Panc1 (cell line): ENCODE results near the gene TRIM37. TPM values are rescaled to one million over a fixed set of nuclear protein-coding genes. Genes with fewer than 3 reads are reported as not detected.

Source experiments
- ATAC-seq: fragments of 200-7000 bp; cut with Tn5 transposase; 2 replicates; pipeline ENCODE4 v1.9.1; 2020; ENCODE audit warnings: mild to moderate bottlenecking, moderate library complexity
- Bru-seq: library from RNA; stranded (reverse); fragments of 400-500 nt; gene quantifications from one replicate; lab custom pipeline; 2021; lab: Mats Ljungman, UMichigan
- BruChase-seq, 2 experiments: library from RNA; stranded (reverse); fragments of 400-500 nt; gene quantifications; one replicate each; lab custom pipeline; 2021; lab: Mats Ljungman, UMichigan
- BruUV-seq: library from RNA; stranded (reverse); fragments of 400-500 nt; replicated peaks from 2 replicates; lab custom pipeline; 2021; lab: Mats Ljungman, UMichigan
- CTCF ChIA-PET: fragments of 300-600 bp; sonication (Branson Sonifier 250); formaldehyde crosslinking; loops from one replicate; lab custom pipeline; 2022; ENCODE audit warnings: antibody characterized with exemption; lab: Charles Lee
- POLR2A ChIA-PET: fragments of 300-600 bp; sonication (Branson Sonifier 250); formaldehyde crosslinking; loops from one replicate; lab custom pipeline; 2022; ENCODE audit warnings: antibody characterized with exemption; lab: Charles Lee
- DNase-seq: peaks from one replicate; pipeline ENCODE4 v3.0.0-alpha.2; 2010; ENCODE audit warnings: low read depth, low spot score
- H3K27ac ChIP-seq: 2 replicates; pipeline ENCODE4 v1.5.1; 2011; ENCODE audit warnings: mild to moderate bottlenecking, low read length, inconsistent platforms
- H3K27me3 ChIP-seq: fragments of 200-500 bp; sonication (Bioruptor generic); 2 replicates; pipeline ENCODE4 v1.6.0; 2014; ENCODE audit warnings: low read length, inconsistent platforms; ENCODE audit not compliant: control insufficient read depth, insufficient read depth
- H3K36me3 ChIP-seq: fragments of 200-500 bp; sonication (Bioruptor generic); 2 replicates; pipeline ENCODE4 v1.5.1; 2014; ENCODE audit warnings: inconsistent platforms, mild to moderate bottlenecking, low read length, moderate library complexity; ENCODE audit not compliant: control insufficient read depth, insufficient read depth
- H3K4me1 ChIP-seq: 2 replicates; pipeline ENCODE4 v1.5.1; 2011; ENCODE audit warnings: inconsistent platforms, mild to moderate bottlenecking, low read length, moderate library complexity; ENCODE audit not compliant: control insufficient read depth, insufficient read depth
- H3K4me3 ChIP-seq, 2 experiments: 2 replicates each; pipeline ENCODE4 v1.5.1; 2011 to 2012; ENCODE audit warnings: low read depth in 2 of 2, low read length in 2 of 2, mild to moderate bottlenecking in 2 of 2, inconsistent platforms in 1 of 2, moderate library complexity in 1 of 2
- H3K9me3 ChIP-seq: fragments of 200-500 bp; sonication (Bioruptor generic); 2 replicates; pipeline ENCODE4 v1.5.1; 2014; ENCODE audit warnings: low read depth, mild to moderate bottlenecking, inconsistent platforms, low read length, moderate library complexity; ENCODE audit not compliant: control insufficient read depth, insufficient read depth
- CTCF ChIP-seq: fragments of 450-650 bp; IDR thresholded peaks from 2 replicates; pipeline ENCODE4 v1.5.1; 2017; ENCODE audit warnings: mild to moderate bottlenecking
- POLR2AphosphoS5 ChIP-seq: IDR thresholded peaks from 2 replicates; pipeline ENCODE4 v1.6.1; 2012; ENCODE audit warnings: mild to moderate bottlenecking, low read depth, low read length, moderate library complexity
- REST ChIP-seq, 2 experiments: IDR thresholded peaks; 2 replicates each; pipeline ENCODE4 v1.6.1; 2011 to 2012; ENCODE audit warnings: low read depth in 2 of 2, control low read depth in 1 of 2, low read length in 1 of 2, mild to moderate bottlenecking in 1 of 2, moderate library complexity in 1 of 2; ENCODE audit not compliant: insufficient read depth in 1 of 2
- SIN3A ChIP-seq: IDR thresholded peaks from 2 replicates; pipeline ENCODE4 v1.6.1; 2012; ENCODE audit warnings: low read depth, mild to moderate bottlenecking, low read length, moderate library complexity, borderline replicate concordance; ENCODE audit not compliant: insufficient read depth
- TCF7L2 ChIP-seq: IDR thresholded peaks from 2 replicates; pipeline ENCODE4 v1.6.1; 2011; ENCODE audit warnings: mild to moderate bottlenecking, low read depth, low read length, inconsistent platforms
- in situ Hi-C: cut with HindIII; loops from 2 replicates; pipeline ENCODE4 v1.10.0; 2016; ENCODE audit warnings: low sequenced_read_pairs, low pct_unique_long_range_greater_than_20kb
- intact Hi-C: fragments of 100-400 bp; cut with micrococcal nuclease; formaldehyde crosslinking; loops from one replicate; pipeline ENCODE4 v1.10.0; 2022; ENCODE audit not compliant: unreplicated experiment
- long read RNA-seq: library from polyadenylated mRNA; unstranded; transcript quantifications from one replicate; pipeline ENCODE4 v2.0.0, GENCODE V29; 2021; ENCODE audit not compliant: unreplicated experiment
- polyA plus RNA-seq: library from polyadenylated mRNA; unstranded; fragments of >200 nt; gene quantifications from one replicate; pipeline ENCODE4 v1.2.1, GENCODE V29; 2012; ENCODE audit warnings: missing spikeins; ENCODE audit not compliant: insufficient read length
- total RNA-seq: library from RNA; stranded (reverse); gene quantifications from one replicate; pipeline ENCODE4 v1.2.1, GENCODE V29; 2021; ENCODE audit not compliant: unreplicated experiment

Gene TRIM37
- total RNA-seq (43.3 TPM), Bru-seq, nascent RNA (percentile 82 among the genes with signal in this experiment), BruChase-seq, experiment 1, labeled RNA remaining after a 2-hour chase (percentile 74 among the genes with signal in this experiment), BruChase-seq, experiment 2, labeled RNA remaining after a 6-hour chase (percentile 79 among the genes with signal in this experiment)
- polyA plus RNA-seq = 19.0 TPM
- long read RNA-seq, full-length matches to known transcripts = 51 of 94 reads
- long read RNA-seq, partial matches to known transcripts = 11 of 94 reads
- long read RNA-seq, other reads (novel, unspliced or antisense) = 32 of 94 reads

GRCh38 chr17:59106463-59107305 lies at the start of gene TRIM37:
Gene TRIM37 (minus strand): TSS chr17:59106880. CDS start chr17:59106461, 419 bp downstream.
- Histone ChIP-seq H3K4me3 (peak within 1 kb of the TSS; percentile 89 to 96), H3K4me1 (peaks cover 7% of the 10 kb centered on the region), H3K36me3 (no peaks in the 10 kb centered on the region; the same call in none of the 2 replicates), H3K27ac (peak within 1 kb of the TSS; percentile 91), H3K9me3 (no peaks in the 10 kb centered on the region), H3K27me3 (no peaks in the 10 kb centered on the region)
- CTCF ChIA-PET = interaction anchor here (0.6 kb wide), 1 partner anchor 30 kb away, joined by 3 read pairs; no protein-coding TSS in a partner anchor
- DNase-seq (peak; percentile 93), ATAC-seq (peak; percentile 98)
- no TSS peak for BruUV-seq
- in situ Hi-C loops (no loop called here), intact Hi-C loops (no loop called here)
- POLR2A ChIA-PET = interaction anchor here (0.5 to 2.0 kb wide), 3 partner anchors 48 to 334 kb away, joined by 6 to 9 read pairs (median 8); partner anchors contain the start of gene SKA2
- TF ChIP-seq POLR2AphosphoS5 = peak; percentile 74; the same call in 1 of the 2 replicates
- TF ChIP-seq REST (IDR thresholded peaks at IDR 0.05; ENCODE audit: insufficient read depth in 1 of 2, low read depth in 2 of 2, low read length in 1 of 2) = no peak
- TF ChIP-seq TCF7L2 = 0 out of 2 replicates have a peak, but pooled peaks have one; percentile 14
- TF ChIP-seq CTCF = no peak
- TF ChIP-seq SIN3A = peak; percentile 86

GRCh38 chr17:59155439-59156177 lies 48.9 kb upstream of the TRIM37 start, which contains the start of gene PRR11:
Gene PRR11 (plus strand): TSS chr17:59155746. CDS start chr17:59169753, 14,007 bp downstream.
- H3K4me1 ChIP-seq = peaks cover 30% of the 10 kb centered on the region
- ATAC-seq (peak; percentile 89), DNase-seq (no peak)
- ChIA-PET POLR2A (interaction anchor here (0.5 to 2.1 kb wide), 3 partner anchors 9 to 49 kb away, joined by 3 to 9 read pairs (median 6); partner anchors contain the start of gene TRIM37), CTCF (no interaction called here)
- no peaks in the 10 kb centered on the region for H3K27me3 ChIP-seq
- no peak for TF ChIP-seq TCF7L2
- TF ChIP-seq POLR2AphosphoS5 = peak; percentile 54; the same call in 1 of the 2 replicates
- peak; percentile 90 for TF ChIP-seq SIN3A
- in situ Hi-C loops = no loop called here
- no peaks in the 10 kb centered on the region for H3K9me3 ChIP-seq
- peak within 1 kb of the TSS; percentile 95 for H3K27ac ChIP-seq
- H3K36me3 ChIP-seq = peaks cover 7% of the 10 kb centered on the region
- BruUV-seq = no TSS peak
- intact Hi-C loops = loop anchor here (5.0 kb wide), 1 partner anchor 808 kb away; no protein-coding TSS in a partner anchor
- H3K4me3 ChIP-seq = peak within 1 kb of the TSS; percentile 80 to 86
